ENCODE measurements around the gene NCAM1.

DNA sequence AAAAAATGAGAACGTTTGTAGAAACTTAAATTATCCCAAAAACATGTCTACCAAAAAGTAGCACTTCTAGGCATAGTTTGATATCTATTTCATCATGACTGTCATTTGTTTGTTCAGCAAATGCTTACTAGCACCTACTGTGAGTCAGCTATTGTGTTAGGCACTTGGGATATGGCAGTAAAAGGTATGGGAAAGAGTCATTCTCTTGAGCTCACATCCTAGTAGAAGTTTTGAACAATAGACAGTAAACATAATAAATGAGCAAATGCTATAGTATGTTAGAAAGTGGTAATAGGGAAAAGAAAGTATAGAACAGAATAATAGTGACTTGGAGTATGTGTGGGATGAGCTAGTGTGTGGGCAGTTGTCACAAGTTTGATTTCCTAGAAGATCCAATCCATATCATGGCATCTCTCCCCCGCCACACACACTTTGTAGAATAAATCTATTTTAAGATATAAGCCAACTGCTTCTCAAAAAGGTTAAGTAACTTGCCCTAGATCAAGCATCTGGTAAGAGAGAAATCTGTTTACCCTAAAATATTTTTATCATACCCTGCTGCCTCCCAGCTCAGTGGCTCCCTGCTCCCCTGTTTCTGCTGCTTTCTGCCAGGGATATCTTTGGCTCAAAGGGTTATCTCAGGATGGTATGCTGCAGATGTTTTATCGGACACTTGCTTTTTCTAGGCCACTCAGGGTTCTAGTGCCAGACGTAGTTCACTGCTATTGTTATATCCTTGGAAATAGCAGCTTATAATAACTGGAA lies 129.7 kb downstream of the NCAM1 start:
- TF ChIP-seq, protein P1, sequence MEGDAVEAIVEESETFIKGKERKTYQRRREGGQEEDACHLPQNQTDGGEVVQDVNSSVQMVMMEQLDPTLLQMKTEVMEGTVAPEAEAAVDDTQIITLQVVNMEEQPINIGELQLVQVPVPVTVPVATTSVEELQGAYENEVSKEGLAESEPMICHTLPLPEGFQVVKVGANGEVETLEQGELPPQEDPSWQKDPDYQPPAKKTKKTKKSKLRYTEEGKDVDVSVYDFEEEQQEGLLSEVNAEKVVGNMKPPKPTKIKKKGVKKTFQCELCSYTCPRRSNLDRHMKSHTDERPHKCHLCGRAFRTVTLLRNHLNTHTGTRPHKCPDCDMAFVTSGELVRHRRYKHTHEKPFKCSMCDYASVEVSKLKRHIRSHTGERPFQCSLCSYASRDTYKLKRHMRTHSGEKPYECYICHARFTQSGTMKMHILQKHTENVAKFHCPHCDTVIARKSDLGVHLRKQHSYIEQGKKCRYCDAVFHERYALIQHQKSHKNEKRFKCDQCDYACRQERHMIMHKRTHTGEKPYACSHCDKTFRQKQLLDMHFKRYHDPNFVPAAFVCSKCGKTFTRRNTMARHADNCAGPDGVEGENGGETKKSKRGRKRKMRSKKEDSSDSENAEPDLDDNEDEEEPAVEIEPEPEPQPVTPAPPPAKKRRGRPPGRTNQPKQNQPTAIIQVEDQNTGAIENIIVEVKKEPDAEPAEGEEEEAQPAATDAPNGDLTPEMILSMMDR (IDR thresholded peaks at IDR 0.05 in 2 of 3, conservative IDR thresholded peaks at IDR 0.05 in 1 of 3; ENCODE audit: borderline replicate concordance in 1 of 3, insufficient read depth in 1 of 3, low read depth in 2 of 3, low read length in 2 of 3): no peak
- TF ChIP-seq POLR2AphosphoS5 (IDR thresholded peaks at IDR 0.05; ENCODE audit: low read depth, low read length) (no peak), JUND (IDR thresholded peaks at IDR 0.05) (no peak), ZFX (IDR thresholded peaks at IDR 0.05) (no peak), EZH2 (IDR thresholded peaks at IDR 0.05) (no peak), SP1 (IDR thresholded peaks at IDR 0.05; ENCODE audit: low read depth) (no peak), RAD21 (IDR thresholded peaks at IDR 0.05; ENCODE audit: low read depth) (no peak), EZH2phosphoT487 (IDR thresholded peaks at IDR 0.05; ENCODE audit: borderline replicate concordance) (no peak), YY1 (IDR thresholded peaks at IDR 0.05; ENCODE audit: extremely low read depth, insufficient replicate concordance, low read depth, low read length) (no peak), POLR2A (IDR thresholded peaks at IDR 0.05; ENCODE audit: borderline replicate concordance, extremely low read depth, insufficient read depth, insufficient read length) (no peak)
- TF ChIP-seq, protein P2, sequence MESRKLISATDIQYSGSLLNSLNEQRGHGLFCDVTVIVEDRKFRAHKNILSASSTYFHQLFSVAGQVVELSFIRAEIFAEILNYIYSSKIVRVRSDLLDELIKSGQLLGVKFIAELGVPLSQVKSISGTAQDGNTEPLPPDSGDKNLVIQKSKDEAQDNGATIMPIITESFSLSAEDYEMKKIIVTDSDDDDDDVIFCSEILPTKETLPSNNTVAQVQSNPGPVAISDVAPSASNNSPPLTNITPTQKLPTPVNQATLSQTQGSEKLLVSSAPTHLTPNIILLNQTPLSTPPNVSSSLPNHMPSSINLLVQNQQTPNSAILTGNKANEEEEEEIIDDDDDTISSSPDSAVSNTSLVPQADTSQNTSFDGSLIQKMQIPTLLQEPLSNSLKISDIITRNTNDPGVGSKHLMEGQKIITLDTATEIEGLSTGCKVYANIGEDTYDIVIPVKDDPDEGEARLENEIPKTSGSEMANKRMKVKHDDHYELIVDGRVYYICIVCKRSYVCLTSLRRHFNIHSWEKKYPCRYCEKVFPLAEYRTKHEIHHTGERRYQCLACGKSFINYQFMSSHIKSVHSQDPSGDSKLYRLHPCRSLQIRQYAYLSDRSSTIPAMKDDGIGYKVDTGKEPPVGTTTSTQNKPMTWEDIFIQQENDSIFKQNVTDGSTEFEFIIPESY (IDR thresholded peaks at IDR 0.05; ENCODE audit: extremely low read depth, insufficient replicate concordance, low read length): no peak
